Esophagus squamous epithelium (tissue), 4 donors: ENCODE data around the gene FOXO6.

Source experiments
- CTCF ChIP-seq, 6 experiments: fragments of 450-650 bp in 4 of 6; fragments of 200-600 bp in 2 of 6; sonication (generic) in 2 of 6; IDR thresholded peaks; one replicate each; pipeline ENCODE4 v1.5.1; 2016 to 2019; ENCODE audit warnings: antibody characterized with exemption in 6 of 6, mild to moderate bottlenecking in 4 of 6, moderate library complexity in 4 of 6
- POLR2A ChIP-seq, 4 donors: fragments of 450-650 bp; IDR thresholded peaks; one replicate each; pipeline ENCODE4 v1.6.1; 2017; ENCODE audit warnings: antibody characterized with exemption in 4 of 4, mild to moderate bottlenecking in 4 of 4, moderate library complexity in 3 of 4

GRCh38 chr1:41319807-41320711 lies 41.2 kb upstream of the FOXO6 start:
- TF ChIP-seq POLR2A (IDR thresholded peaks at IDR 0.05) (no peak), CTCF (IDR thresholded peaks at IDR 0.05) (no peak)
